Measurements from ENCODE around the gene CCDC141.

CCDC141 gene

DNA sequence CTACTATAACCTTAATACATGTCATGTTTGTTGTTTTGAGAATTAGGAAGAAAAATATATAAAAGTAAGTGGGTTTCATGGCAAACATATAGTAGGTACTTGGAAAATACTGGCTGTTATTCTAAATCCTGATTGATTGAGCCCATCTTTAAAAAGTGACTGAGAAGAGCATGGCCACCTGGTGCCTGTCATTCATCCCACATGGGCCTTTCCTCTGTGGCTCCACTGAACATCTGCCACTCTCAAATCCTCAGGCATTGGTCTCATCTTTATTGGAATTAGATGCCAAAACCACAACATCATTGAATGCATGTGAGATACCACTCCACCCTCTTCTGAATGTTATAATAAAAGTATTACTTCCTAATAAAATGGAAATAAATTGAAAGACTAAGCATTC, 141.1 kb downstream of the CCDC141 start:
- DNase-seq, result peak; percentile 50

DNA sequence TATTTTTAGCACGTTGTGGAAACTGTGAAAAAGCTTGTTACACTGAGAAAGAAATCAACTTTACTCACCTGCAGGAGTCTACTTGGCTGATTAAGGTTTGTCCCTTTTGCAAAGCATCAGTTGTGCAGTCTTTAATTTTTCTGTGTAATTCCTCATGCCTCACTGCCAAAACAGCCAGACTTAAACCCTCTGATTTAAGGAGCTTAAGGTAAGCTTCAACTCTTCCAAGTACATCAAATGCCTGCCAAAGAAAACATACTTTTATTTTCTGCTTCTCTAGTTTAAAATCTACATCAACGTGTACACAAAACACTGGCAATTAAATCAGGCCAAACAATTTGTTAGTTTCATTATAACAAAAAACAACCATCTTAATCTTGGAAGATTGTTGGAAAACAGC, 144.7 kb downstream of the CCDC141 start:
- DNase-seq, result no peak

DNA sequence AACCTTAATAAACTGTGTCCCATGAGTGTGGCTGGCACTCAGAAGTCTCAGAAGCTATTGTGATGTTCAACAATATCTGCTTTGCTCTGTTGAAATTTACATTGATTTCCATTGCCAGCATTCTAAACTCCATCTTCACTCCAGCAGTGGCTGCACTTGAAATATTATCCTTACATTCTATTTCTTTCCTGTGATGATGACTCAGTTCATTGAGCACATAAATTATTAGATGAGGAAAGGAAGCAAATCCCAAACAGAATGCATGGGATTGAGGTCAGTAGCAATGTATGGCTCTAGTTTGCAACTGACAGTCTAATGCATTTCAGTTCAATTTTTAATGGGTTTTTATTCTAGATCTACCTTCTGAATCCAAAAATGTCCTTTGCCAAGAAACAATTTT, 150.3 kb downstream of the CCDC141 start:
- DNase-seq, result no peak

DNA sequence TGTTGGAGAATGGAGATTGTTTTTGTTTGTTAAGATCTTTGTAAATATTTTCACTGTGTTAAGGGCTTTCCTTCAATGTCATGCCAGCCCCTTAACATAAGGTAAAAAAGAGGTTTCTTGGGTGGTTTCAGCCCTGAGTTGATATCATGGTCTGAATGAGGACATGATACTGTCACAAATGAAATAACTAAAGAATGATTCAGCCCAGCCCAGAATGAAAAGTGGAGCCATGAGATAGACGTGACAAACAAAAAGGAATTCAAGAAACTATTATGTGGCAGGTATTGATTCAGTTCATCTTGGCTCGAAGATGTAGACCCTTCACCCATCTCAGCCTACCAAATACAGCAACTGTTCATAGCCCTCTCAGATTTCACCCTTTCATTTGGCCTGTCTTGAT, 154.1 kb downstream of the CCDC141 start:
- DNase-seq, result no peak

DNA sequence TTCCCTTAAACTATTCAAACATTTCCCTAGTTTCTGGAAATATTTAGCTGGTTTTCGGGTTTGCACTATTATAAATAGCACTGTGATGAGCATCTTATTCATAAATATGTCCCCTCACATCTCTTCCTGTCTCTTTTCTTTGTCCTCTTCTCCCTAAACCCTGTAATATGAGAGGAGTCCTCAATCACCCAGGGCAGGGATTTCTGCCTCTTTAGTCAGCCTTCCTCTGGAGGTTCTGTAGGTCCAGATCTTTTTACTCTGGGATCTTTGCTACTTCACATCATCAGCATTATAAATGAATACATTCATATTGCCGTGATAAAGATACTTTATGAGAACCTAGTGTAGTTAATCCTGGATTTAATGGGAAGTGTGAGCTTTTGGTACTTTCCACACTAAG, 154.8 kb downstream of the CCDC141 start:
- DNase-seq, result no peak

DNA sequence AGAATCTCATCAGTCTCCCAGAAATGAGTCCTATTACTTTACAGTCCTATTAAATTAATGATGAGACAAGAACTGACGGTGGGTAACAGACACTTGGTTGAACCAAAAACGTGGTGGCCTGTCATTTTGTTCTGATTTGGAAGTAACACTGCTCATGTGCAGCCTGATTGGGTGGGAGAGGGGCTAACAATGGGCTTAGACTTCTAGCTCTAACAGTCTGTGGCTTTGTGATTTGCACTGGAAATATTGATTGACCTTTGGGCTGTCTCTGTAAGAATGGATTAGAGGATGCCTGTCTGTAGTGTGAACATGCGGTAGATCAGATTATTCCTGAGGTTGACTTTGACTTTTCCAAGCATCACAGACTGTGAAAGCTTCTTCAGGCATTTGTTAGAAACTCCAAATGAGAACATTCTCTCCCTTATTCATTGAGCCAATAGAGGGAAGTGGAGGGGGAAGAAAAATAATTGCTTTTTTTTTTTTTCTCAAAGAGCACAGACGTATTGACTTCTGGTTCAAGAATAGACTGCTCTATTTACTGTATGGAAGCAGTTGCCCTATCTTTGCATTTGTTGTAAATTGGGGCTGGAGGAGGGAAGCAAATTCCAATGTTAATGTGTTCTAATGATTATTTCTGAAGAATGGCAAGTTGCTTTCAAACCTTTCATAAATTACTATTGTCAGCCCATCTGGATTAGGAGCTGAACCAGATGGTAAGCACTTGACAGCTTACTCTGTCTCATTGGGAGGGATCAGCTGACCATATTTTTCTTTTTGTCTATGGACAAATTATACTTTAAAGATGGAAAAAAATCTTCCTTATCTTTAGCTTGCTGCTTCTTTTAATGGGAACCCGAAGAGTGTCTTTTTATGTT, 156.9 kb downstream of the CCDC141 start:
- DNase-seq, result peak; percentile 77

DNA sequence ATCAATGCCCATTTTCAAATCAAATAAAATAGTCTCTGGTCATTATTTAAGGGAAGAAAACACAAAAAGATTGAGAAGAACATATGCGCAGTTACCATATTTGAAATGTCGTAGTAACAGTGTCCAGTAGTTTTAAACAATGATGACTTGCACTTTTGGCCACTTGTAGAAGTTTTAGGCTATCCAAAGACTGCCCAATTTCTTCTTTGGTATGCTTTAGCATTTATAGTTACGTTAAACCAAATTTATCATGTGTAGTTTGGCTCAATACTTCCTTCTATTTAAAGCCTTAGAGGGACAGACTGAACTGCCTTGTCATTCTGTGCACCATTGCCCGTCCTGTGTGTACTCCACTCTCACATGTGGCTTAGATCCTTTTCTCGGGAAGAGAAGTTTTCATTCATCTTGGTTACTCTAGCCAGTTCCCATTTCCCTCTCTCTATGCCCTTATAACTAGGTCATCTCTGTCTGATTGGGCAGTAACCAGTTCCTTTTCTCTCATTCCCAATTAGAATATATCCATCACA, 157.9 kb downstream of the CCDC141 start:
- DNase-seq, result peak; percentile 27

DNA sequence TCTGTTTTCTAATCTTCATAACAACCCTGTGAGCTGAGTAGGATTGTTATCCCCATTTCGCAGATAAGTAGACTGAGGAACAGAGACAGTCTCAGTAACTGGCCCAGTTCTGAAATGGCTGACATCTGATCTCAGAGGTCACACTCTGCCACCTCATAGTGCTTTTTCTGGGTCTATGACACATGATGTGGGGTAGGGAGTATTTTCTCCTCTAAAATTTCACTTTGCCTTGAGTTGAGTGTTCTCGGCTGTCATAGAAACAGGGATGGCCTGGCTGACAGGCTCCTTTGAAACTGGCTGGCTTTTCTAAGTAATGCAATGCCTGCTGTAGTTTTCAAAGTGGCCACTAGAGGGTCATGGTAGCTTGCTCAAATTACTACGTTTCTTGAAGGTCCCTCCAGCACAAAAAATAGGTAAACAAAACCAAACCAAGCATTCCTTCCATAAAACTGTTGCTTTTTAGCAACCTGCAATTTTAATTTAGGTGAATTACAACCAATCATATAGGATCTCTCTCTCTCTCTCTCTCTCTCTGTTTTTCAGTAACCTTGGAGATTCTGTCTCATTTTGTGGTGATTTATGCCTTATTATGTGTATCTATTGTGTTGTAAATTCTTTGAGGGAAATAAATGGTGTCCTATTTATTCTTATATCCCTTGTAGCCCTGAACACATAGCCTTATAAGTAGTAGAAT, 158.5 kb downstream of the CCDC141 start:
- DNase-seq, result peak; percentile 92

DNA sequence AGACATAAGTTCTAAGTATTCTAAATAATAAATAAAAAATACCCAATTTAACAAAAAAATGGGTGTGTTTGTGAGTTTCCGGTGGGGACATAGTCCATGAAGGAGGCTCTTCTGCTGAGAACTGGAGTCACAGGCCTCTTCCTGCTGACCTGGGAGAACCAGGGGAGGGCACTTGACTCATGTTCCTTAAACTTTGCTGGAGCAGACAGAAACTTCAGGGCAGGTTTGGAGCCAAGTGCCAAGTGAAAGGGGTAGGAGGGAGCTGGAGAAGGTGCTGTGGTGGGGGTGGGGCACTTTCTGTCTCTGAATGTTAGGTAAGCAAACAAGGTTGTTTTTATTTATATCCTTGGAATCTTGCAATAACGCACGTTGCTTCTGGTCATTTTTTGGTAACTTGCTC, 163.9 kb downstream of the CCDC141 start:
- no peak for DNase-seq

DNA sequence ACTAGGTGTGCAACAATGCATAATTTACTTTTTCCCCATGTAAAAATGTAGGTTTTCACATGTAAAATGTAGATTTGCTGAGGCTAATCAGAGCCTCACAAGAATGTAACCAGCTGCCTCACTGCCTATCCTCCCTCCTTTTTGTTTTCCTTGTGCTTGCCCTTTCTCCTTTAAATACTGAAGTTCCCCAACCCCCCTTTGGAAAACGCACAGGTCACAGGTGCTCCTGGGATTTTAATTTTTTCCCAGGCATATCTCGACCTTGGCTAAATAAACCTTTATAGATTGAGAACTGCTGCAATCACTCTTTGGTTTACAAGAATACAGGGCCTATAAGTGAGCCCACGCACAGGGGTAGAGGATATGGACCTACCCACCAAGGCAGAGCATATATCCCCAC, 165.5 kb downstream of the CCDC141 start:
- DNase-seq, result no peak

DNA sequence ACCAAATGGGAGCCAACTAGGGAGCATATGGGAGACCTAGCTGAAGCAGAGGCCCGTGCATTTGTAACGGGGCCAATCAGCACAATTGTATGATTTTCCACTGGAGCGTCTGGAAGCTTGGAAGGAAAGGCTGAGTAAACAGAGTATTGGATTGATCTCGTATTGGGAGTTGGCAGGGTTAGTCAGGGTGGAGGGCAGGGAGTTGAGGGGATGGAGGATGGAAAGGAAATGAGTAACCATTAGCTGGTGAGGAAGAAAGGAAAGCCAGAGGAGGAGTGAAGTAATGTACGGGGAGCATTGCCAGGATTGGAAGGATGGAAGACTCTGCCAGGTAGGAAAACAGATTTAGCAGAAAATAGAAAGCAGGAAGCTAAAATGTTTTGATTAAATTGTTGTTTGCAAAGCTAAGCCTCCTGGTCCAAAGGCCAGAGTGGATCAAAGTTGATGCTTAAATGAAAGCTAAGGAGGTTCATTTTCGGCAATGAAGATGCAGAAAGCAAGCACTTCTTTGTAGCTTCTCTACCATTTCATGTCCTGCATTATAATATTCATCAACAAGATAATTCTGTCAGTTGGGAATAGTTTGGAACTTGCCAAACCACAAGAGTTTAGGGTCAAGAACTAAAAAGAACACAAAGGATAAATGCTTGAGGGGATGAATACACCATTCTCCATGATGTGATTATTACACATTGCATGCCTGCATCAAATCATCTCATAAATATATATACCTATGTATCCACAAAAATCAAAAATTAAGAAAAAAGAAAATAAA, 167.1 kb downstream of the CCDC141 start:
- DNase-seq, result no peak

DNA sequence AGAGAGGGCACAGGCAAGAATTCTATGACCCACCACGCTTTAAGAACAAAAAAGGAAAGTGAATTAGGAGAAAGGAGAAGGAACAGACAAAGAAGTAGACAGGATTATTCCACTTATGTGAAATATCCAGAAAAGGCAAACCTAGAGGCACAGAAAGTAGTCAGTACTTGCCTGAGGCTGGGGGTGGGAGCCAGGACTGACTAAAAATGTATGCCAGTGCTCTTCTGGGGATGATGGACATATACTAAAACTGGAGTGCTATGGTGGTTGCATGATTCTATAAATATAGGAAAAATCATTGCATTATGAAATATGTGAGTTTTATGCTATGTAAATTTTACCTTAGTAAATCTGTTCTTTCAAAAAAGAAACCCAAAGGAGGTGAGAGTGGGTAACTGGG, 168.9 kb downstream of the CCDC141 start:
- DNase-seq, result no peak

DNA sequence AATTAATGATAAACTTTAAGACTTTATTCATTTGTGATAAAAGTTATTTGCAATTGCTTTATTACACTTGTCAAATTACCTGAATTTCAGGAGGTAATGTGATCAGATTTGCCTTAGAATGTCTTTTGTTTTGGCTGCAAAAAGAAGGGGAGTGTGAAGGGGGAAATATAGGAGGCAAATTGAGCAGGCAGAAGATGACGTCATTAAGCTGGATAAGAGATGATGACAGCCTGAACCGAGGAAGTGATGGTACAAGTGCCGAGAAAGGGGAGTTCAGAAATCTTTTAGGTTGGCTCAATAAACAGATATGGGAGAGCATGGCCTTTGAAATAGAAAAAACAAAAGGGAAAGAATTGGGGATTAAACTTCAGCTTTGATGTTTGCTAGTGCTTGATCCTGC, 169.7 kb downstream of the CCDC141 start:
- no peak for DNase-seq

DNA sequence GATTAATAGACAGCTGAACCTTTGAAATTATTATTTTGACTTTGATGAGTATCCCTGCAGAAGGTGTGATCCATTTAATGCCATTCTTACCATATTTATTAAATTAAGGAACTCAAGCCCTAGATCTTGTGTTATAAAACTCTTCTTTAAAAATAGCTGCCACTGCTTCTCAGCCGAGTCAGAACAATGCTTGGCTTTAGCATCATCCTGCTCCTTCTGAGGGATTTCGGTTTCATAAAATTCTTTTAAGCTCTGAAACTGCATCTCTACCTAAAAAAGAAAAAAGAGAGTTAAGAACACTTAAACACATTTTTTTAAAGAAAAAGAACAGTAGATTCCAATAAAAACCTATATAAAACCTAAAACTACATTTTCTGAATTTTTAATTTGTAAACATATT, 172.1 kb downstream of the CCDC141 start:
- no peak for DNase-seq

DNA sequence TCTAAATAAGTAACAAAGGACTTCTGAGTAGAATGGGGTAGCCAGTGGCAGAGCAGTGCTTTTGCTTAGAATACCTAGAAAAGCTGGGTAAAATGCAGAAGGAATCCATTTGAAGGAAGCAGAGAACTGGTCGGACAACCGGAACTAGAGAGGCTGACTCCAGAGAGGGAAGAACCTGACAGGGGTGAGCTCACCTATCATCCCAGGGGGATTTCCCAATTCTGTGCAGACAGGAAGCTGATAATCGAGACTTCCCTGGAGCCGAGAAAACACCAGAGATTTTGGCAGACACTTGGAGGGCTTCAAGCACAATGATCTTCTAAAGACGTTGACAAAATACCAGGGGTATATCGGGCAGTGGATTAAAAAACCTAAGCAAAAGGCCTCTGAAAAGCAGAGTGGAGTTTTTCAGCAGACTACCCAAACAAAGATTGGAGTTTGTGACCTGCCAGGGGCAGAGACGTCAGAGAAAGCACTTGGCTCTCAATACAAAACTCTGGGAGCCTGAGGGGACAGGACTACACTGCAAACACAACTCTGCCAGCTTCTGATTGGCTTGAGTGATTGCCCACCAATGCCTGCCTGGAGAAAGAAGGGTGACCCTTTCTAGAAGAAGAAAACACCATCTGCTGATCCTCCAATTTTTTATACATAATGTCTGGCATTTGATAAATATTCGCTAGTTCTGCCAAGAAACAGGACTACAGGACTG, 175.3 kb downstream of the CCDC141 start:
- DNase-seq, result no peak

DNA sequence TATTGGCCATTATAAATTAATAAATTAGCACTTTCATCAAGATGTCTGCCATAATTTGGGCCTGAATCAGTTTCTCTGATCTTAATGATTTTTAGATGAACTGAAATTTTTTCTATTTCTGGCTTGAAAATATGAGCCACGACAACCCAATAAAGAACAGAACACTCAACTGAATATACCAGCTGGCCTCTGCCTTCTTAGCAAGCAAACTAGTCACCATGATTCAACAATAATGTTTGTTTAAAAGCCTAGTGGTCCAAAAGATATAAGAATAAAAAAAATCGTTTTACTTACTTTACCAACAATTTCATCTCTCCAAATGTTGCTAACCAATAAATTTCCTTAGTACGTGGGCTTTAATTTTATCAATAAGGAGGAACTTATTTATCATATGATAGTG, 176.0 kb downstream of the CCDC141 start:
- DNase-seq, result no peak

DNA sequence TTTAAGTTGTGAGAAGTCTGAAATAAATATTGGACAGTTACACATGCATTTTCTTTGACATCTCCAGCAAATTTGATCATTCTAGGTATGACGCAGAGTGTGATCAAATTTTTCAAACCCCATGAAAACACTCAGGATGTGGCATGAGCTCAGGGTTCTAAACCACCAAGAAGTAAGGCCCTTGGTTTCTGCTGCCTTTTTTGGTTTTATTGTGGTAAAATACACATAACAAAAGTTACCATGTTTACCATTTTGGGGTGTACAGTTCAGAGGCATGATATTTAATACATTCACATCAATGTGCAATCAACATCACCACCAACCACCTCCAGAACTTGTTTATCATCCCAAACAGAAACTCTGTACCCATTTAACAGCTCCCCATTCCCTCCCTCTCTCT, 178.4 kb downstream of the CCDC141 start:
- DNase-seq, result no peak

DNA sequence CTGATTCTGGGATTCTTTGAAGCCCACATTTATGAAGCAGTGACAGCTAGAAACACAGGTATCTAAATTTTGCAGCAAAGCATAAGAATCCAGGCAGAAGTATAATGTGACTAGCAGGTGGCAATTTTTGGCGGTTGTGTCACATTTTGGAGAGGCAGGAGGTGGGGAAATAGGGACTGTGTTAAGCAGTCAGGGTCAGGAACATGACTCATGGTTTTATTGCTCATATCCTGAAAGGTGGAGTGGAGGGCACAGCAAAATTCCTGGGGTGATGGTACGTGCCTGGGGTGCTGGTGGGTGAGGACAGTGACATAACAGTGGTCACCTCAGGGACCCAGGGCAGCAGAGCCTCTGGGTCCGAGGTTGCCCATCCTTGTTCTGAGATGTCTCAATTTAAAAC, 179.2 kb downstream of the CCDC141 start:
- DNase-seq, result no peak

DNA sequence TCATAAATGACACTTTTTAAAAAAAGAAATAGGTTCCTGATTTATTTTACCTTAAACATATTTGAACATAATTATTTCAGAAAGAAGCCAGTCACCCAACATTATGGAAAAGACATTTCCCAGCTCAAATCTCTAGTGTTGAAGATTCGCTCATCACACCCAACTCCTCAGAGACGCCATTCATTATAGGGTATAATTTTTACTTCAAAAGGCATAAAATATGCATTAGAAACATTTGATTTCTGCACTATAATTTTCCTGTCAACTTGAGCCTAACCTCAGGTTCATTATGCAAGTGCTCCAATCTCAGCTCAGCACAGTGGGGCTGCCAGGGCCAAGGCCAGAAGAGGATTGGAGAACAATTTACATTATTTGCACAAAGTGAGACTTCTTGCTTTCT, 183.9 kb downstream of the CCDC141 start:
- DNase-seq, result no peak

DNA sequence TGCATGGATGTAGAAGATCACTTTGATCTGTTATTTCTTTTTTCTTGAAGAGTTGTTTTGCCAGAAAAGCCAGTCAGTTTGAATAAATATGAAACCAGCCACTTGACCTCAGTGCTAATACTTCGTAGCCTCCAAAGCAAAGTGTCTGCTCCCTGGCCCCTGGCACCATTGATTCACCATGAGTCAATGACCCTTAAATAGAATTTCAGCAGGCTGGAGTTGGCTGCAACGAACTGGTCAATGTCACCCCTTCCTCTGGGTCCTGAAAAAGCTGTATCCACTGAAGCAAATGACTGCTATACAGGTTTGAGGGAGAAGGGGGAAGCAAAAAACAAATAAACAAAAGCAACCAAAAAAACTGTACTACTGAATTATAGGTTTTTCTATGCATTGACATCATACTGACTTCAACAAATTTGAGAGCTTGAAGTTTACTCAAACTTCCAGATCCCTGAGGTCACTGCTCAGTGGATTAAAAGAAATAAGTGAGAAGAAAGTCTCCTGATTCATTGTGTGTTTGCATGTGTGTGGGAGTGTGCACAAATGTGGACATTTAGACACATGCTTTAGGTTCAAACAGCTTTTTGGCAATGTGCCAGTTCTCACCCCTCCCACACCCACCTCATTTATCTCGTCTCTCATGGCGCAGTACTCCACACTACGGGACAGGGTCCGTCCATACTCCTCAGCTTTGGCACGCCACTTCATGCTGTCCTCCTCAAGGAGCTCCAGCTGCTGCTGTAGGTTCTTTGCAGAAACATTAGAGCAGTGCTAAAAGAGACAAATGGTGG, 184.6 kb downstream of the CCDC141 start:
- DNase-seq, result no peak

DNA sequence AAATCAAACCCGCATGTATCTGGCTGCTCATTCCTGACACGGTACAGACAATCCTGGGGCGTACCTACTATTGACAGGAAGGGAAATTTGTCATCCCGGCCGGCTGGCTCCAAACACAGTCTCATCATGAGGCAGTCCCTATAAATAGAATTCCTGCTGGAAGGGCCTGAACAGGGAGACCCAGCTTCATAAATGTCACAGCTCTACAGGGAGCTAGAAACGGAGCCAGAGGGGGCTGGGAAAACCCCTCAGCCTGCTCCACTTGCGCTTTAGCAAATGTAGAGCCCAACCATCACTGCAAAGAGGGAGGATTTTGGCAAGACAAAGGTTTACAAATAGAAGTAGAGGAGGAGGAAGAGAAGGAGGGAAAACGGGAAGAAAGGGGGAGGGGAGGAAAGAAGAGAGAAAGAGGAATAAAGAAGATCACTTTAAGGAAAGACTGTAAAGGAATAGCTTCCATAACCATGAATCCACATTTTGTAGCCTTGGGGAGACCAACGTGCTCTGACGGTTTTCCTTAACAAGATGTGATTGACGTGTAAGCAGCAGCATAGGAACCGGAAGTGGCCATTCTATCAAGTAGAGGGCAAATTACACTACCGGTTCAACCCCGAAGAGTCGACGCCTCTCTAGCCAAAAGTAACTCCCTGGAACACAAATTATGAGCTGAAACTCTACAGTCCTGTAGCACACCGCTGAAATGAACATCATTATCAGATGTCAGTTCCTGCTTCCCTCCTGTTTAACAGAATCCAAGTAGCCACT, 185.9 kb downstream of the CCDC141 start:
- DNase-seq, result no peak
